ENCODE measurements around the gene SYTL3.
"Not testable (repeated sequence)": the region's sequence is repeated elsewhere in the genome, so short reads cannot be mapped to it uniquely, and the experiment has no call there.

DNA sequence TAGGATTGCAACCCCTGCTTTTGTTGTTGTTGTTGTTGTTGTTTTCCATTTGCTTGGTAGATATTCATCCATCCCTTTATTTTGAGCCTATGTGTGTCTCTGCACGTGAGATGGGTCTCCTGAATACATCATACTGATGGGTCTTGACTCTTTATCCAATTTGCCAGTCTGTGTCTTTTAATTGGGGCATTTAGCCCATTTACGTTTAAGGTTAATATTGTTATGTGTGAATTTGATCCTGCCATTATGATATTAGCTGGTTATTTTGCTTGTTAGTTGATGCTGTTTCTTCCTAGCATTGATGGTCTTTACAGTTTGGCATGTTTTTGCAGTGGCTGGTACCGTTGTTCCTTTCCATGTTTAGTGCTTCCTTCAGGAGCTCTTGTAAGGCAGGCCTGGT is 31.6 kb upstream of the SYTL3 start:
- TF ChIP-seq, protein P1, sequence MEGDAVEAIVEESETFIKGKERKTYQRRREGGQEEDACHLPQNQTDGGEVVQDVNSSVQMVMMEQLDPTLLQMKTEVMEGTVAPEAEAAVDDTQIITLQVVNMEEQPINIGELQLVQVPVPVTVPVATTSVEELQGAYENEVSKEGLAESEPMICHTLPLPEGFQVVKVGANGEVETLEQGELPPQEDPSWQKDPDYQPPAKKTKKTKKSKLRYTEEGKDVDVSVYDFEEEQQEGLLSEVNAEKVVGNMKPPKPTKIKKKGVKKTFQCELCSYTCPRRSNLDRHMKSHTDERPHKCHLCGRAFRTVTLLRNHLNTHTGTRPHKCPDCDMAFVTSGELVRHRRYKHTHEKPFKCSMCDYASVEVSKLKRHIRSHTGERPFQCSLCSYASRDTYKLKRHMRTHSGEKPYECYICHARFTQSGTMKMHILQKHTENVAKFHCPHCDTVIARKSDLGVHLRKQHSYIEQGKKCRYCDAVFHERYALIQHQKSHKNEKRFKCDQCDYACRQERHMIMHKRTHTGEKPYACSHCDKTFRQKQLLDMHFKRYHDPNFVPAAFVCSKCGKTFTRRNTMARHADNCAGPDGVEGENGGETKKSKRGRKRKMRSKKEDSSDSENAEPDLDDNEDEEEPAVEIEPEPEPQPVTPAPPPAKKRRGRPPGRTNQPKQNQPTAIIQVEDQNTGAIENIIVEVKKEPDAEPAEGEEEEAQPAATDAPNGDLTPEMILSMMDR (IDR thresholded peaks at IDR 0.05), result not testable (repeated sequence)
- TF ChIP-seq POLR2AphosphoS5, POLR2A, EP300 (IDR thresholded peaks at IDR 0.05): not testable (repeated sequence)

Data from upper lobe of left lung (tissue), 4 donors.